Measurements from ENCODE around the gene MIPOL1.

Gene MIPOL1

GRCh38 chr14:37406095-37406494 lies 208.4 kb downstream of the MIPOL1 start:
- ChIA-PET POLR2A (no interaction called here), CTCF (no interaction called here)
- no peak overlapping the region for H3K4me3 ChIP-seq (ENCODE audit: low read depth, low read length)
- no peak for DNase-seq (ENCODE audit: low read depth, low spot score)
- no peak for TF ChIP-seq CTCF (IDR thresholded peaks at IDR 0.05; ENCODE audit: insufficient read depth, low read length, missing control alignments)

- no peak overlapping the region for H3K4me3 ChIP-seq (ENCODE audit: low read depth, low read length)
- ChIA-PET POLR2A (no interaction called here), CTCF (interaction anchor here (0.7 kb wide), 1 partner anchor 14 kb away, joined by 3 read pairs; no protein-coding TSS in a partner anchor)
- TF ChIP-seq CTCF (IDR thresholded peaks at IDR 0.05; ENCODE audit: insufficient read depth, low read length, missing control alignments), result no peak
- DNase-seq (ENCODE audit: low read depth, low spot score), result no peak
These were observed 213.5 kb downstream of the MIPOL1 start for GRCh38 chr14:37411079-37411735.

- DNase-seq (ENCODE audit: low read depth, low spot score), result no peak
- ChIA-PET CTCF (no interaction called here), POLR2A (no interaction called here)
- no peak overlapping the region for H3K4me3 ChIP-seq (ENCODE audit: low read depth, low read length)
- no peak for TF ChIP-seq CTCF (IDR thresholded peaks at IDR 0.05; ENCODE audit: insufficient read depth, low read length, missing control alignments)
These were observed 215.3 kb downstream of the MIPOL1 start for GRCh38 chr14:37413050-37413449.

DNA sequence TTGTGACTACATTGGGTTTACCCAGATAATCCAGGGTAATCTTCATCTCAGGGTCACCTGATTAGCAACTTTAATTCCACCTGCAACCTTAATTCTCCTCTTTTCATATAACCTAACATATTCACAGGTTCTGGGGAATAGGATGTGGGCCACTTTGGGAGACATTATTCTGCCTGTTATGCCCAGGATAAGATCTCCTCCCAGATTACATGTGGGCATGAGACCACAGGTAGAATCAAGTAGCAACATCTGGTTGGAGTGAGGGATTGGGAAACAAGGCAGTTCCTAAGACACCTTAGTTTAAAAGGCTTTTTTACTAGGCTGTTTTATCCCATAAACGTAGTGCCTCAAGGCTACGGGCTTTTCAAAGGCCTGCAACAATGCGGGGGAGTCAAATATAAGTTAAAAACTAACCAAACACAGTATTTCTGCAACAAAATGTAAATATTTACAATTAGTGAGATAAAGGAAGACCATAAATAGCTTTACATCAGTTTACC lies 215.8 kb downstream of the MIPOL1 start:
- DNase-seq (ENCODE audit: low read depth, low spot score), result no peak
- CTCF ChIA-PET, result no interaction called here
- H3K4me3 ChIP-seq (ENCODE audit: low read depth, low read length), result no peak overlapping the region
- TF ChIP-seq CTCF (IDR thresholded peaks at IDR 0.05; ENCODE audit: insufficient read depth, low read length, missing control alignments), result no peak
- POLR2A ChIA-PET, result no interaction called here

GRCh38 chr14:37416264-37416663 lies 218.5 kb downstream of the MIPOL1 start:
- ChIA-PET POLR2A (no interaction called here), CTCF (interaction anchor here (0.7 kb wide), 1 partner anchor 170 kb away, joined by 3 read pairs; no protein-coding TSS in a partner anchor)
- no peak for DNase-seq (ENCODE audit: low read depth, low spot score)
- TF ChIP-seq CTCF (IDR thresholded peaks at IDR 0.05; ENCODE audit: insufficient read depth, low read length, missing control alignments), result no peak
- no peak overlapping the region for H3K4me3 ChIP-seq (ENCODE audit: low read depth, low read length)

- ChIA-PET POLR2A (no interaction called here), CTCF (no interaction called here)
- no peak for DNase-seq (ENCODE audit: low read depth, low spot score)
- TF ChIP-seq CTCF (IDR thresholded peaks at IDR 0.05; ENCODE audit: insufficient read depth, low read length, missing control alignments), result no peak
- no peak overlapping the region for H3K4me3 ChIP-seq (ENCODE audit: low read depth, low read length)
These were observed 219.4 kb downstream of the MIPOL1 start for GRCh38 chr14:37417151-37417550.
